NCI-H2227 (cell line): ENCODE data around the gene PRKAG2.
"Not testable (repeated sequence)": the region's sequence is repeated elsewhere in the genome, so short reads cannot be mapped to it uniquely, and the experiment has no call there.

Experiments used
- DNase-seq: peaks from one replicate; lab custom pipeline; 2025; ENCODE audit not compliant: unreplicated experiment; lab: John Stamatoyannopoulos, UW

PRKAG2 gene

GRCh38 chr7:151852486-151853396 lies 24.2 kb downstream of the PRKAG2 start:
- no peak for DNase-seq

DNA sequence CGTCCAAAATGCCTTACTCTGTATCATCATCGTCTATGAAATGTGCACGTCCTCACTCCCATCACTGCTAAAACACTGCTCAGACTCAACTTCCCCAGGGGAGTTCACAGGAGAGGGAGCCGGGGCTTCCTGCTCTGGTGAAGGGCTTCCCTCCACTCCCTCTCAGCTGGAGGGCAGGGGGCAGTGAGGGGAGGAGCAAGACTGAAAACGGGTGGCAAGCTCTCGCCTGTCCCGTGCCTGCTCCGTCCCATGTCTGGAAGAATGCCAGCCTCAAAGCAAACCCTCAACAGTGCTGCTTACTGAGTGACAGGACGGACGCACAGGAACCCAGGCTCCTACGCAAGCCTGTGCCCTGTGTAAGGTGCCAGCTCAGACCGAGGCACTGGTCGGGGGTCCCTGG lies 25.1 kb downstream of the PRKAG2 start:
- DNase-seq = no peak

DNA sequence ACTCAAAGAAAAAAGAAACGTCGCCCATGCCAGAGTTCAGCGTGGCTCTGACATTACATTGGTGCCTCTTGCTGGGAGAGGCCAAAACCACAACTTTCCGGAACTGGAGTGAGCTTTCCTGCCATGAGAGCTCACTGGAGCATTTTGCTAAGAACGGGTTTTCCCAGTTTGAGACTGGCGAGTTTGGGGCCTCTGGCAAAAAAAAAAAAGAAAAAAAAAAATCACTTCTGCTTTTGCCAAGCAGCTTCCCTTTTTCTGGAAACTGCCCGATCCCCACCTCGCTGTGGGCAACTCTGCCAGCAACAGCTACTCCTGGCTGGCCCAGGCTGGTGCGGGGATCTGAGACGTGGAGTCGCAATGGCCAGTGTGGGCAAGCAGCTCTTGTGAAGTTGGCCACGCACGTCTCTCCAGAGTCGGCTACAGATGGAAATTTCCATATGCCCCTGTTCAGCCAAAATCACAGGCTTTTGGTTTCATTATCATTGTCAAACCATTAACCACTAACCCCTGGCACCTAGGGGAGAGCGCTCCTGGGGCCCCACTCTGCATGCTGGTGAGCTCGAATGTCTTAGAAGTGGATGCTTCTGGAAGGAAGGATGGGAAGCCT lies 25.7 kb downstream of the PRKAG2 start:
- DNase-seq = no peak

DNA sequence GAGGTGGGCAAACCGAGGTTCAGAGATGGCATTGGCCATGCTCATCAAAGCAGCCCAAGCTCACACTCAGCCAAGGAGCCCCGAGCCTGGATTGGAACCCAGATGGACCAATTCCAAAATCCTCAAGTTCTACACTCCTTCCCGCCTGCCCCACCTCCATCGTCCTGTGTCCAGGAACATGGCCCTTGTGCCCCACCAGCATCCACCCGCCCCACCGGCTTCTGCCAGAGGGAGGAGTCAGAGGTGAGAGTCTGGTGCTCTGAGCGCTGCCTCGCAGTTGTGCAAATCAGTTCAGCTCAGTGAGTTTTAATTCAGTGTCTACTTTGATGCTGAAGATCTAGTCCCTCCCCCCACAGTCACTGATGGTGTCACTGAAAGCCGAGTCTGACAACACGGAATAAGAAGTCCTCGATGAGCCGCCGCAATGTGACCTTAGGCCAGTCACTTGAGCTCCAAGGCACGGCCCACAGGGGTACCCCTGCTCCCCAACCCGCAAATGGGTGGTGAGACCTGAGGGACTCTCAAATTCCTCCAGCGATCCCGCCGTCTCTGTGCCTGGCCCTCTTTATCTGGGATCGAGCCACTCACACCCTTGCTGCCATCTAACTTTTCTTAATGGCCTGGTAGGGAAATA lies 26.3 kb downstream of the PRKAG2 start:
- no peak for DNase-seq

DNA sequence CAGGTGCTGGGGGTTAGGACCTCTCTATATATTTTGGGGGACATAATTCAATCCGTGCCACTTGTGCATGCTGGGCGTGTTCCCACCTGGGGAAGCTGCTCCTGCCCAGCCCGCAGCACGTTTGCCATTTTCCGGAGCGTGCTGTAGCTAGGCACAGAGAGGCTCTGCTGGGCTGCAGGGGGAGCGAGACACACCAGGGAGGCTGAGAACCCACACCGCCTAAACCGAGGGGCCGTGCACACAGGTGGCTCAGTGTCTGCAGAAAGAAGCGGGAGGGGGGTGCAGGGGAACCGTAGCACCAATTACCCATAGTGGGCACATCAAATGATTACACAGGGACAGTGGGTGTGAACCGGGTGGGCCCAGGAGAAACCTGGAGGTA lies 27.0 kb downstream of the PRKAG2 start:
- no peak for DNase-seq

DNA sequence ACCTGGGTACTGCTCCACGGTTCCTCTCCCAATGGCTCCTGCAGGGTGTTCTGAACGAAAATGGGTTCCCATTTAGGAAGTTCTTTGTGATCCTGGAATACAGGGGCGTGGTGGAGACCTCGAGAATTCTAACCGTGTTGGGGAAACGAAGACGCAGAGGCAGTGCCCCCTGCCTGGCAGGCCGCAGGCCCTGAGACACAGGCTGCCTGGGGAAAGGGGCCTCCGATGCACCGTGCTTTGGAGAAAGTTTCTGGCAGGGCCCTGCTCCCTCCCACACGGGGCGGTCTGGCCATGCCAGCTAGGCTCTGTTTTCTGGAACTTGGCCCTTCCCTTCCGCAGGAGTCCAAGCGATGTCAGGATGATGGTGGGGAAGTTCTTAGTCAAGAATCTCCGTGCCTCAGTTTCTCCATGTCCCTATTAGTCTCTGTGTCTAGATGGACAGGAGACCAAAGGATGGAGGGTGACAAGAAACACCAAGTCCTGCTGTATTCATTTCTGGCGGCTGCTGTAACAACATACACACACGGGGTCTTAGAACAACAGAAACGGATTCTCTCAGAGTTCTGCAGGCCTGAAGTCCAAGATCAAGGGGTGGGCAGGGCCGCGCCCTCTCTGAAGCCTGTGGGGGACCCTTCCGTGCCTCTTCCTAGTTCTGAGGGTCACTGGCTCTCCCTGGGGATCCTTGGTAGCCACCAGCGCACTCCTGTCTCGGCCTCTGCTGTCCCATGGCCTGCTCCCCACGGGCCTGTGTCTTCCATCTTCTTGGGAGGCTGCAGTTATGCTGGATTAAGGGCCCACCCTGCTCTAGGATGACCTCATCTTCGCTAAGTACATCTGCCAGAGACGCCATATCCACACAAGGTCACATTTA lies 27.7 kb downstream of the PRKAG2 start:
- no peak for DNase-seq

DNA sequence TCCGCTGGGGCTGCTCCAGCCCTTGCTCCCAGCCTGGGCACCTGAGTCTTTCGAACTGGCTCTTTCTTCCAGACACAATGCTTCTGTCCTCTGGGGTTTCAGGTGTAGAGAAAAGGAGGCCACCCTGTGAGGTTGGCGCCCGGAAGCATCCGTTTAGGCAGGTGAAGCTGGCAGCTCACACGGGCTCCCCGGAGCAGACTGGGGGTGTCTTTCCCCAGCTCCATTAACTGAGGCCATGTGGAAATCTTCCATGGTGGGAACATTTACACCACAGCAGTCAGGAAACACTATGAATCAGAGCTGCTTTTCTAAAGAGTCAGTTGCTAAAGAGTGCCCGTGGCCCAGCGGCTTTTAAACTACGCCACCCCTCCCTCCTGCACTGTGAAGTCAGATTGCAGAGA lies 29.2 kb downstream of the PRKAG2 start:
- no peak for DNase-seq

- DNase-seq = no peak
Measured at GRCh38 chr7:151847136-151847535, 29.8 kb downstream of the PRKAG2 start.

- no peak for DNase-seq
Measured at GRCh38 chr7:151845412-151846205, 31.3 kb downstream of the PRKAG2 start.

GRCh38 chr7:151844825-151845200 lies 32.1 kb downstream of the PRKAG2 start:
- no peak for DNase-seq

- no peak for DNase-seq
Measured at GRCh38 chr7:151844071-151844824, 32.7 kb downstream of the PRKAG2 start.

- DNase-seq = no peak
Measured at GRCh38 chr7:151843181-151843580, 33.7 kb downstream of the PRKAG2 start.

GRCh38 chr7:151841395-151842051 lies 35.4 kb downstream of the PRKAG2 start:
- not testable (repeated sequence) for DNase-seq

- DNase-seq = no peak
Measured at GRCh38 chr7:151840088-151840910, 36.6 kb downstream of the PRKAG2 start.

- no peak for DNase-seq
Measured at GRCh38 chr7:151839451-151839921, 37.4 kb downstream of the PRKAG2 start.

- no peak for DNase-seq
Measured at GRCh38 chr7:151838861-151839381, 38.0 kb downstream of the PRKAG2 start.

- DNase-seq = no peak
Measured at GRCh38 chr7:151838072-151838471, 38.8 kb downstream of the PRKAG2 start.
